Breast epithelium (tissue), 4 donors: ENCODE measurements around the gene LBX1. TPM values are rescaled to one million over a fixed set of nuclear protein-coding genes. Genes with fewer than 3 reads are reported as not detected.

Experiments used
- DNase-seq, 2 donors: peaks; one replicate each; pipeline ENCODE4 v3.0.0-alpha.2; 2019; ENCODE audit warnings: low spot score in 2 of 2
- H3K27ac ChIP-seq, 2 donors: fragments of 200-600 bp; sonication (generic) in 1 of 2; one replicate each; pipeline ENCODE4 v1.5.1; 2016 to 2019; ENCODE audit warnings: mild to moderate bottlenecking in 1 of 2
- H3K27me3 ChIP-seq, 2 donors: fragments of 200-600 bp; sonication (generic) in 1 of 2; one replicate each; pipeline versions ENCODE4 v1.5.1 to v1.6.0; 2017 to 2019; ENCODE audit warnings: control low read depth in 1 of 2, mild to moderate bottlenecking in 1 of 2
- H3K36me3 ChIP-seq: fragments of 200-600 bp; one replicate; pipeline ENCODE4 v1.5.1; 2019
- H3K4me1 ChIP-seq, 2 donors: fragments of 200-600 bp; sonication (generic); one replicate each; pipeline ENCODE4 v1.5.1; 2016 to 2019; ENCODE audit warnings: control low read depth in 1 of 2
- H3K4me3 ChIP-seq, 3 donors: fragments of 200-600 bp; sonication (generic); 1 replicate in 2 of 3; 2 replicates in 1 of 3; pipeline ENCODE4 v1.5.1; 2016 to 2019; ENCODE audit warnings: mild to moderate bottlenecking in 3 of 3, moderate library complexity in 2 of 3
- H3K9me3 ChIP-seq, 2 donors: fragments of 200-600 bp; sonication (generic) in 1 of 2; one replicate each; pipeline ENCODE4 v1.5.1; 2016 to 2019; ENCODE audit warnings: control low read depth in 1 of 2
- POLR2A ChIP-seq: fragments of 450-650 bp; IDR thresholded peaks from one replicate; pipeline ENCODE4 v1.6.1; 2016; ENCODE audit warnings: antibody characterized with exemption, mild to moderate bottlenecking, moderate library complexity
- POLR2AphosphoS5 ChIP-seq, 3 donors: sonication (generic); formaldehyde crosslinking; IDR thresholded peaks; one replicate each; pipeline ENCODE4 v1.6.1; 2017; ENCODE audit warnings: antibody characterized with exemption in 3 of 3
- intact Hi-C: fragments of 100-400 bp; cut with DNase I; formaldehyde crosslinking; loops from one replicate; pipeline ENCODE4 v1.15.1; 2023; ENCODE audit warnings: low total_unique reads
- total RNA-seq, 3 donors: library from RNA; depleted of rRNA; stranded (reverse); fragments of >200 nt; gene quantifications; one replicate each; pipeline ENCODE4 v1.1.0, GENCODE V29; 2016
- TF ChIP-seq, protein P1 (sequence below), 3 donors: fragments of 450-650 bp; IDR thresholded peaks; one replicate each; pipeline ENCODE4 v1.5.1; 2016 to 2017; ENCODE audit warnings: antibody characterized with exemption in 3 of 3, mild to moderate bottlenecking in 3 of 3, moderate library complexity in 3 of 3

The LBX1 gene
- total RNA-seq, 3 donors from 2014 or later, result not detected

DNA sequence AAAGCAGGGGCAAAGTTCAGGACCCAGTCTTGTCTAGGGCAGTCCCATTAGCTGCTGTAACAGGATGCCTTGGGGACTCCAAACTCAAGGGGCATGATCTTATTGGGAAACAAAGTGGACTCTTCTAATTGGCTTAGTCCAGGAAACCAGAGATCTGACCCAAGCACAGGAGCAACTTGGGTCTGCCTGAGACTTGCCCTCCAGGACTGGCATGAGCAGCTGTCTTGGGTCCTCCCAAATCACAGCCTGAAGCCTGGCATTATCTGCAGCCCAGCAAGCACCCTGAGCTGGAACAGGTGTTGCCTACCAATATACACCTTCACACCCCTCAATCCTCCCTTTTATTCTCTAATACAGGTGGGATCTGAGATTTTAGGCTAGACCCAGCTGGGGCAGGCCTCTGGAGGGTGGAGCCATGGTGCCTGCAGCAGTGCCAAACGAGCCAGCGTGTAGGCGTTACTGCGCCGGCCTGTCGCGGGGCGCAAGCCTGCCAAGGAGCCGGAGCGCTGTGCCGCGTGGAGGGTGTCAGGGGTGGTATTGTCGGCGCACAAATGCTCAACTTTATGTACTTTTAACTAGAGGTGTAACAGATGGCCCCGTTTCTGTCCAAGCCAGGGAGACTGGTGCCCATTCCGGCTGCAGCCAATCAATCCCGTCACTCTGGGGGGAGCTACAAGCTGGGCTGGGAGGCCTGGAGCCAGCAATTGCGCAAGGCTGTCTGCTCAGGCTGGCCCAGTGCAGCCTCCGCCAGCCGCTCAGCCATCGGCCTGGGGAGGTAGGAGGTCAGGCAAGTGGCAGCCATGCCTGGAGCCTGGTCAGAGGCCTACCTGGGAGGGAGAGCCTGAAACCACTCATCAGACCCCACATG lies 12.8 kb upstream of the LBX1 start:
- no peak overlapping the region for H3K27ac ChIP-seq
- intact Hi-C loops, result no loop called here
- peaks cover 0 to 4% of the 10 kb centered on the region in 2 donors for H3K9me3 ChIP-seq
- H3K4me1 ChIP-seq, result no peaks in the 10 kb centered on the region
- H3K36me3 ChIP-seq, result no peaks in the 10 kb centered on the region
- no peak overlapping the region for H3K4me3 ChIP-seq
- H3K27me3 ChIP-seq, result peaks cover 8 to 45% of the 10 kb centered on the region in 2 donors
- no peak for DNase-seq
- TF ChIP-seq POLR2AphosphoS5 (IDR thresholded peaks at IDR 0.05) (no peak), POLR2A (no peak)
- TF ChIP-seq, protein P1, sequence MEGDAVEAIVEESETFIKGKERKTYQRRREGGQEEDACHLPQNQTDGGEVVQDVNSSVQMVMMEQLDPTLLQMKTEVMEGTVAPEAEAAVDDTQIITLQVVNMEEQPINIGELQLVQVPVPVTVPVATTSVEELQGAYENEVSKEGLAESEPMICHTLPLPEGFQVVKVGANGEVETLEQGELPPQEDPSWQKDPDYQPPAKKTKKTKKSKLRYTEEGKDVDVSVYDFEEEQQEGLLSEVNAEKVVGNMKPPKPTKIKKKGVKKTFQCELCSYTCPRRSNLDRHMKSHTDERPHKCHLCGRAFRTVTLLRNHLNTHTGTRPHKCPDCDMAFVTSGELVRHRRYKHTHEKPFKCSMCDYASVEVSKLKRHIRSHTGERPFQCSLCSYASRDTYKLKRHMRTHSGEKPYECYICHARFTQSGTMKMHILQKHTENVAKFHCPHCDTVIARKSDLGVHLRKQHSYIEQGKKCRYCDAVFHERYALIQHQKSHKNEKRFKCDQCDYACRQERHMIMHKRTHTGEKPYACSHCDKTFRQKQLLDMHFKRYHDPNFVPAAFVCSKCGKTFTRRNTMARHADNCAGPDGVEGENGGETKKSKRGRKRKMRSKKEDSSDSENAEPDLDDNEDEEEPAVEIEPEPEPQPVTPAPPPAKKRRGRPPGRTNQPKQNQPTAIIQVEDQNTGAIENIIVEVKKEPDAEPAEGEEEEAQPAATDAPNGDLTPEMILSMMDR (IDR thresholded peaks at IDR 0.05), result no peak

DNA sequence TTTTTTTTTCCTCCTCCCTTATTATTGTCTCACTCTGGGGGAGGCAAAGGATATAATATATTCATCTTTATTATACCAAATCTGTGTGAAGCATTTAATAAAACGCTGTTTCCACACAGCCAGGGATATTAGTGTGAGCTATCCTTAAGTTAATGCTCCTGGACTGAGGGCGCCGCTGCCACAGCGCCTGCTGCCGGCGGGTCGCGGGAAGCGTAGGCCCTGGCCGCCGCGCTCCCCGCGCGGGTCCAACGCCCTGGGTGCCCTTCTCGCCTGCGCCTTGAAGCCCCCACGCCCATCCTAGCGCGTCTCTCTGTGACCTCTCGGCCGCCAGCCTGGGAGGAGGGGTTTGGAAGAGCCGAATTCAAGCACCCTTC lies 9.5 kb upstream of the LBX1 start:
- Histone ChIP-seq H3K27ac (no peak overlapping the region), H3K4me3 (no peak overlapping the region), H3K4me1 (no peaks in the 10 kb centered on the region), H3K9me3 (peaks cover 0 to 8% of the 10 kb centered on the region in 2 donors), H3K36me3 (no peaks in the 10 kb centered on the region), H3K27me3 (peaks cover 15 to 73% of the 10 kb centered on the region in 2 donors)
- DNase-seq, result no peak
- TF ChIP-seq, protein P1 (IDR thresholded peaks at IDR 0.05), result peak in 1 of 3 donors; percentile 23
- no peak for TF ChIP-seq POLR2AphosphoS5 (IDR thresholded peaks at IDR 0.05)
- no peak for TF ChIP-seq POLR2A
- intact Hi-C loops, result no loop called here

DNA sequence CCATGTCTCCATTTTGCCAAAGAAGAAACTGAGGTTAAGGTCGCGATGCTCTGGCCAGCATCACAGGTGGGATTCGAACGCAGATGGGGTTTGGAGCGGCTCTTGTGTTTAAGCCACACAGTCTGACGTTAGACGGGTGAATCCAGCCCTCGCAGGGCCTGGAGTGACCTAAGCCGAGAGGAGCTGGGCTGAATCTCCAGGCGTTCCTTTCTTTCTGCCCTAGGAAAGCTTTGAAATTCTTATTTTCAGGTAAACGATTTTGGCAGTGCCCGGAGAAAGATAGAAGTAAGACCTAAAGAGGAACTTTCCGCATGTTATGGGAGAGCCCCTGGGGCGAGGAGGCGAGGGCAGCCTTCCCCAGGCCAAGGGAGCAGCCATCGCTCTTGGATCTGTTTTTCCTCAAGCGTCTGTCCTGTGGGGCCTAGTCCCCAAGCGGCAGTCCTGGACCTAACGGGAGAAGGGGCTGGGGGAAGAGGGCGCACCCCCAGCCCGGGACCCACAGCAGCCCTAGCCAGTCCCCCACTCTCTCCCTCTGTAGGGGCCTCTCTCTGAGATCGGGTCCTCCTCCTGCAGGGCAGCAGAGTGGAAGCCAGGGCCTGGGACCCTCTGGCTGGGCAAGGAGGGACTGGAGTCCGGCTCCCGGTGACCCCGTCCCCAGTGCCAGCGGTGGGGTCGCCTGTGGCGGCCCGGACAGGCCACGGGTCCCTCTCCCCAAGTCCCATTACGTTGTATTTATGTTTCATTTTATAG lies 8.9 kb upstream of the LBX1 start:
- H3K4me3 ChIP-seq, result no peak overlapping the region
- no peak overlapping the region for H3K27ac ChIP-seq
- intact Hi-C loops, result no loop called here
- peaks cover 0 to 8% of the 10 kb centered on the region in 2 donors for H3K9me3 ChIP-seq
- TF ChIP-seq, protein P1 (IDR thresholded peaks at IDR 0.05), result no peak
- TF ChIP-seq POLR2A (no peak), POLR2AphosphoS5 (IDR thresholded peaks at IDR 0.05) (no peak)
- no peak for DNase-seq
- H3K27me3 ChIP-seq, result peaks cover 15 to 79% of the 10 kb centered on the region in 2 donors
- no peaks in the 10 kb centered on the region for H3K4me1 ChIP-seq
- no peaks in the 10 kb centered on the region for H3K36me3 ChIP-seq

DNA sequence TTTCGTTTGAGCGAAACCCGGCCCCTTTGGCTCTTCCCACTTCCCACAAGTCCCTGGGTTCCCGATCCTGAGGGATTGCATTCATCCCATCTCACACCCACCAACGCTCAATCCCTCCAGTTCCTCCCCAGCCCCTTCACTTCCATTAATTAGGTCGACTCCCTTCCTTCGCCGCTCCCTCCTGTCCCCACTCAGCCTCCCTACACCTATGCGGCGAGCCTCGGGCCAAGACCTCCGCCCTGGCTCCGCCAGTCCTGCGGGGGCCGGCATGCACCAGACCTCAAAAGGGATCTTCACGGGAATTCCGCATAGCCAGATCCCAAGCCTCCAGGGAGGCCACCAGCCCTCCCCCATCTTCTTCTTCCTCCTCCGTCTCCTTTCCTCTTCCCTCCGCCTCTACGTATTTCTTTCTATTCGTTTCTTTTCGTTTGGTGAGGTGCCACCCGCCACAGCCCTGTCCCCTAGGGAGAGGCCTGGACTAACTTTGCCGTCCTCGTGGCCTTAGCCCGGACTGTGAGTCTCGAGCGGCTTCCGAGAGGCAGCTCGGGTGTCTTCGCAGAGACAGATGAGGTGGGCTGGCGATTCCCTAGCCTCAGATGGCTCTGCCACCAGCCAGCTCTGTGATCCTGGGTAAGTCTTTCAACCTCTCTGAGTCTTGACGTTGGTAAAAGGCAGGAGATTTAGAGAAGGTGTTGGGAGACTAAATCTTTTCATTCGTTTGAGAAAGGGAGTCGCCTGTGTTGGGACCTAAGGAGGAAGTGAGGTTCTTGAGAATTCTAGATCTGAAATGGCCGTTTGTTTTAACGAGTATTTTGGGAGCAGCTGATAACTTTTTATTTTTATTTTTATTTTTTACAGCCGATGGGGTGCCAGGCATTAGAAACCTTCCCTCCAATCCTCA lies 8.1 kb upstream of the LBX1 start:
- Histone ChIP-seq H3K27ac (no peak overlapping the region), H3K9me3 (peaks cover 0 to 8% of the 10 kb centered on the region in 2 donors), H3K4me3 (peak overlapping the region in 1 of 3 donors; percentile 39), H3K36me3 (no peaks in the 10 kb centered on the region), H3K27me3 (peaks cover 15 to 87% of the 10 kb centered on the region in 2 donors), H3K4me1 (no peaks in the 10 kb centered on the region)
- TF ChIP-seq, protein P1 (IDR thresholded peaks at IDR 0.05), result no peak
- no peak for TF ChIP-seq POLR2AphosphoS5 (IDR thresholded peaks at IDR 0.05)
- TF ChIP-seq POLR2A, result no peak
- DNase-seq, result no peak
- intact Hi-C loops, result no loop called here
